Testis (tissue), 2 donors: ENCODE measurements around the gene CMKLR1.

Source experiments
- CTCF ChIP-seq, 3 experiments: fragments of 450-650 bp in 2 of 3; fragments of 200-600 bp in 1 of 3; sonication (generic) in 1 of 3; IDR thresholded peaks; one replicate each; pipeline ENCODE4 v1.5.1; 2016 to 2019; ENCODE audit warnings: antibody characterized with exemption in 3 of 3, mild to moderate bottlenecking in 2 of 3, moderate library complexity in 1 of 3
- POLR2A ChIP-seq: fragments of 450-650 bp; IDR thresholded peaks from one replicate; pipeline ENCODE4 v1.6.1; 2017; ENCODE audit warnings: antibody characterized with exemption, mild to moderate bottlenecking, moderate library complexity

- TF ChIP-seq CTCF (IDR thresholded peaks at IDR 0.05) (no peak), POLR2A (no peak)
Observed at GRCh38 chr12:108326254-108326750, 12.8 kb downstream of the CMKLR1 start.
